Calu3 (cell line): ENCODE results near the gene SMAD9. TPM values are rescaled to one million over a fixed set of nuclear protein-coding genes. Genes with fewer than 3 reads are reported as not detected.

ENCODE experiments used
- BruUV-seq: library from RNA; stranded (reverse); fragments of 400-500 nt; replicated peaks from 2 replicates; lab custom pipeline; 2021; lab: Mats Ljungman, UMichigan
- CTCF ChIA-PET: fragments of 300-600 bp; sonication (Branson Sonifier 250); formaldehyde crosslinking; loops from one replicate; lab custom pipeline; 2022; ENCODE audit warnings: antibody characterized with exemption; lab: Charles Lee
- DNase-seq: peaks from one replicate; pipeline ENCODE4 v3.0.0; 2022
- H3K27ac Mint-ChIP-seq: one replicate; pipeline ENCODE4 v1.8.0; 2022; ENCODE audit warnings: mixed read lengths; ENCODE audit not compliant: unreplicated experiment
- H3K27me3 Mint-ChIP-seq: one replicate; pipeline ENCODE4 v1.8.0; 2022; ENCODE audit warnings: mixed read lengths; ENCODE audit not compliant: unreplicated experiment
- H3K36me3 Mint-ChIP-seq: one replicate; pipeline ENCODE4 v1.8.0; 2022; ENCODE audit warnings: mild to moderate bottlenecking, moderate library complexity, mixed read lengths; ENCODE audit not compliant: insufficient read depth, unreplicated experiment
- H3K4me1 Mint-ChIP-seq: one replicate; pipeline ENCODE4 v1.8.0; 2022; ENCODE audit warnings: mild to moderate bottlenecking, low read depth, mixed read lengths; ENCODE audit not compliant: unreplicated experiment
- H3K4me3 Mint-ChIP-seq: one replicate; pipeline ENCODE4 v1.8.0; 2022; ENCODE audit warnings: mild to moderate bottlenecking, low read depth, moderate library complexity, mixed read lengths; ENCODE audit not compliant: unreplicated experiment
- H3K9me3 Mint-ChIP-seq: one replicate; pipeline ENCODE4 v1.8.0; 2022; ENCODE audit warnings: low read depth, mixed read lengths; ENCODE audit not compliant: unreplicated experiment
- intact Hi-C: fragments of 100-400 bp; cut with micrococcal nuclease; formaldehyde crosslinking; loops from one replicate; pipeline ENCODE4 v1.10.0; 2022; ENCODE audit not compliant: unreplicated experiment
- total RNA-seq: library from RNA; stranded (reverse); gene quantifications from 2 replicates; pipeline ENCODE4 v1.2.3, GENCODE V29; 2022
- TF ChIP-seq, protein P1 (sequence below): fragments of 200-600 bp; IDR thresholded peaks from one replicate; pipeline ENCODE4 v1.8.0; 2022; ENCODE audit warnings: antibody characterized with exemption; ENCODE audit not compliant: unreplicated experiment

The SMAD9 gene
- total RNA-seq, 1 experiment from 2014 or later, result 1.8 TPM

DNA sequence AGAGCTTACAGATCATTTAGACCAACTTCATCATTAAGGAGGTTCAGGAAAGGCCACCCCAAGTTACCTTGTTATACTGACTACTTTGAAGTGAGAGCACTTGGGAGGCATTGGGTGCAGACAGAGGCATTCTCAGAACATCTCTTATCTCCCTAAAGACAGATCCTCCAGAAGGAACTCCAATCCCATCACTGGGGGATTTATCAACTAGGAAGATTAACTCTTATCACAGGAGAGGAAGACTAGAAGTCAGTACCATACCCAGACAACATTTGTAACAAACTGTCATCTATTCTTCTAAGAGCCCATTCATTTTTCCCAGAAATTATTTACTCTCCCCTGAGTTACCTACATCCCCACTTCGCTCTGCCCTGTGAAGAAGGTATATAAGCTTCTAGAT is 106.8 kb downstream of the SMAD9 start:
- Mint-ChIP-seq H3K4me3 (no peak overlapping the region), H3K27me3 (no peaks in the 10 kb centered on the region), H3K9me3 (no peaks in the 10 kb centered on the region), H3K4me1 (peaks cover 9% of the 10 kb centered on the region), H3K27ac (no peak overlapping the region), H3K36me3 (peaks cover under 1% of the 10 kb centered on the region)
- TF ChIP-seq, protein P1, sequence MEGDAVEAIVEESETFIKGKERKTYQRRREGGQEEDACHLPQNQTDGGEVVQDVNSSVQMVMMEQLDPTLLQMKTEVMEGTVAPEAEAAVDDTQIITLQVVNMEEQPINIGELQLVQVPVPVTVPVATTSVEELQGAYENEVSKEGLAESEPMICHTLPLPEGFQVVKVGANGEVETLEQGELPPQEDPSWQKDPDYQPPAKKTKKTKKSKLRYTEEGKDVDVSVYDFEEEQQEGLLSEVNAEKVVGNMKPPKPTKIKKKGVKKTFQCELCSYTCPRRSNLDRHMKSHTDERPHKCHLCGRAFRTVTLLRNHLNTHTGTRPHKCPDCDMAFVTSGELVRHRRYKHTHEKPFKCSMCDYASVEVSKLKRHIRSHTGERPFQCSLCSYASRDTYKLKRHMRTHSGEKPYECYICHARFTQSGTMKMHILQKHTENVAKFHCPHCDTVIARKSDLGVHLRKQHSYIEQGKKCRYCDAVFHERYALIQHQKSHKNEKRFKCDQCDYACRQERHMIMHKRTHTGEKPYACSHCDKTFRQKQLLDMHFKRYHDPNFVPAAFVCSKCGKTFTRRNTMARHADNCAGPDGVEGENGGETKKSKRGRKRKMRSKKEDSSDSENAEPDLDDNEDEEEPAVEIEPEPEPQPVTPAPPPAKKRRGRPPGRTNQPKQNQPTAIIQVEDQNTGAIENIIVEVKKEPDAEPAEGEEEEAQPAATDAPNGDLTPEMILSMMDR, result no peak
- no peak for DNase-seq
- BruUV-seq, result no TSS peak
- CTCF ChIA-PET, result no interaction called here
- intact Hi-C loops, result no loop called here

DNA sequence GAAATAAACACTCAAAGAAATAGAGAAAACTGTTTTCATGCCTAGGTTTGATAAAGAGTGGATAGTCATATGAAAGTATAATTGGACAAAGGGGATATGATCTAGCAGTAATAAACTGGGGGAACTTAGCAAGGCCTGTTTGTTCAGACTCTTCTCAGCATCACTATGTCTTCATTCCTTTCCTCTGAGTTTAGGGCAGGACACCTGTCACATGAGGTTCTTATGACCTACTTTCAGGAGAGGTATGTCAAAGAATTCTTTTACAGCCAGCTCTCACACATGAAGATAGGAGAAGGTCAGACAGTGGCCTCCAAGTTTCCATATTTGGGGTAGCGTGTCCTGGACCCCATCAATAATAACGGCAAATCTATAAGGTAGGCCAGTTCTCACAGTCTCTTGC is 112.4 kb downstream of the SMAD9 start:
- Mint-ChIP-seq H3K36me3 (no peaks in the 10 kb centered on the region), H3K9me3 (no peaks in the 10 kb centered on the region), H3K4me3 (no peak overlapping the region), H3K4me1 (peaks cover 7% of the 10 kb centered on the region), H3K27ac (no peak overlapping the region), H3K27me3 (no peaks in the 10 kb centered on the region)
- intact Hi-C loops, result no loop called here
- no TSS peak for BruUV-seq
- TF ChIP-seq, protein P1, result no peak
- no peak for DNase-seq
- CTCF ChIA-PET, result interaction anchor here (0.9 kb wide), 1 partner anchor 18 kb away, joined by 3 read pairs; no protein-coding TSS in a partner anchor

DNA sequence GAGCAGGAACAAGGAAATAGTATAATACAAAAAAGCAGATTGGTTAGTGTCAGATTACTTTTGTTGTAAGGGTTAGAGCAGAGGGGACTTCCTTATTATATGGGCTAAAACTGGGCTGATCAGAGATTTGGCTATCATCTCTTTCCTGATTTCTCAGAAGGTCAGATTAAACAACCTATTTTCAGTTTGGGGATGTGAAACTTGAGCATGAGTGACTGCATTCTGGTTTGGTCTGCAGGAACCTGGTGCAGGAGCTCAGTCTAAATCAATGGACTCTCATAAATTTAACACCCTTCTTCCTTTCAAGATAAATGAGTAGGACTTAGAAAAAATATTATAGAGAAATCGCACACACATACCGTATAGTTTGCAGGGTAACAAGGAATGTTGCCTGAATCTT is 113.9 kb downstream of the SMAD9 start:
- Mint-ChIP-seq H3K4me3 (no peak overlapping the region), H3K9me3 (no peaks in the 10 kb centered on the region), H3K27ac (no peak overlapping the region), H3K27me3 (no peaks in the 10 kb centered on the region), H3K36me3 (no peaks in the 10 kb centered on the region), H3K4me1 (peaks cover 7% of the 10 kb centered on the region)
- CTCF ChIA-PET, result no interaction called here
- intact Hi-C loops, result no loop called here
- BruUV-seq, result no TSS peak
- no peak for DNase-seq
- TF ChIP-seq, protein P1, result no peak

DNA sequence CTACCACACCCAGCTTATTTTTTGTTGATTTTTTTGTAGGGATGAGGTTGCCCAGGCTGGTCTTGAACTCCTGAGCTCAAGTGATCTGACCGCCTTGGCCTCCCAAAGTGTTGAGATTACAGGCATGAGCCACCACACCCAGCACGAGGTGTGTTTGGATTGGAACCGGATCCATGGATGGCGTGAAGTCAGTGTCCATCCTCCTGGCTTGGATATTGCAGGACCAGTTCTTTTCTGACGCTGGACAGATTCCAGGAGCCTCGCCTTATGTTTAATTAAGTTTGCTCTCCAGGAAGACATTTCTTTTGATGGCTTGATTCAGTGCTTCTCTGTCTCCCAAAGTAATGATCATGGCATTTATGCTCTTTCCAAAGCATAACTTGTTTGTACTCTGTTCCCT is 115.5 kb downstream of the SMAD9 start:
- Mint-ChIP-seq H3K4me1 (peaks cover 7% of the 10 kb centered on the region), H3K9me3 (no peaks in the 10 kb centered on the region), H3K27me3 (no peaks in the 10 kb centered on the region), H3K4me3 (no peak overlapping the region), H3K27ac (no peak overlapping the region), H3K36me3 (no peaks in the 10 kb centered on the region)
- intact Hi-C loops, result no loop called here
- TF ChIP-seq, protein P1, result no peak
- CTCF ChIA-PET, result no interaction called here
- DNase-seq, result no peak
- BruUV-seq, result no TSS peak
